HepG2 (cell line): Measurements from ENCODE around the gene ZGRF1. TPM values are rescaled to one million over a fixed set of nuclear protein-coding genes. Genes with fewer than 3 reads are reported as not detected.
A peak's percentile ranks its signal among the peaks of the same experiment; 100 is the strongest.

Experiments
- ATAC-seq: fragments of 200-7000 bp; cut with Tn5 transposase; 3 replicates; pipeline ENCODE4 v1.9.1; 2020; ENCODE audit warnings: mild to moderate bottlenecking, moderate library complexity
- BruUV-seq: library from RNA; stranded (reverse); fragments of 400-500 nt; replicated peaks from 2 replicates; lab custom pipeline; 2021; lab: Mats Ljungman, UMichigan
- CTCF ChIA-PET: fragments of 300-600 bp; formaldehyde crosslinking; extraction: SDS; loops from one replicate; lab custom pipeline; 2021; ENCODE audit warnings: low total read pairs, inconsistent platforms, low intra/inter-chr PET ratio; lab: Yijun Ruan, JAX
- POLR2A ChIA-PET: fragments of 350-600 bp; sonication (Branson Sonifier 250); formaldehyde crosslinking; loops from one replicate; lab custom pipeline; 2020; ENCODE audit warnings: antibody characterized with exemption, inconsistent platforms; lab: Yijun Ruan, JAX
- DNase-seq: peaks from one replicate; pipeline ENCODE4 v3.0.0-alpha.2; 2015; ENCODE audit warnings: low spot score
- FAIRE-seq: peaks from 3 replicates; lab custom pipeline; 2011; peaks lifted over from hg19 to GRCh38; lab: Jason Lieb, UNC
- H2AFZ ChIP-seq: one replicate; pipeline ENCODE4 v1.6.1; 2011; ENCODE audit warnings: low read length, inconsistent platforms
- H3K27ac ChIP-seq: fragments of 300-600 bp; 3 replicates; pipeline ENCODE4 v1.8.0; 2011; ENCODE audit warnings: mixed run types, mild to moderate bottlenecking, mixed read lengths, low read length, inconsistent platforms; ENCODE audit not compliant: insufficient read depth; ENCODE audit errors: extremely low read length
- H3K27me3 ChIP-seq, 2 experiments: fragments of 200-600 bp in 1 of 2; 2 replicates in 1 of 2; 3 replicates in 1 of 2; pipeline versions ENCODE4 v1.6.0 to v1.8.0; 2011; ENCODE audit warnings: low read length in 2 of 2, mild to moderate bottlenecking in 2 of 2, moderate library complexity in 2 of 2, inconsistent platforms in 1 of 2; ENCODE audit not compliant: insufficient read depth in 2 of 2, control insufficient read depth in 1 of 2
- H3K36me3 ChIP-seq, 2 experiments: fragments of 200-600 bp in 1 of 2; replicated peaks in 1 of 2; 2 replicates in 1 of 2; 3 replicates in 1 of 2; pipeline versions ENCODE4 v1.5.1 to v1.8.0; 2011; ENCODE audit warnings: low read length in 2 of 2, inconsistent platforms in 1 of 2; ENCODE audit not compliant: insufficient read depth in 2 of 2, control insufficient read depth in 1 of 2
- H3K4me1 ChIP-seq: 2 replicates; pipeline ENCODE4 v1.5.1; 2012; ENCODE audit warnings: low read length, inconsistent platforms; ENCODE audit not compliant: insufficient read depth
- H3K4me2 ChIP-seq: 2 replicates; pipeline ENCODE4 v1.6.0; 2011; ENCODE audit warnings: low read depth, low read length, inconsistent platforms
- H3K4me3 ChIP-seq, 3 experiments: fragments of 200-600 bp in 1 of 3; sonication (generic), shearing (Covaris generic) in 1 of 3; replicated peaks in 1 of 3; 2 replicates each; pipeline ENCODE4 v1.5.1; 2011 to 2016; ENCODE audit warnings: low read length in 3 of 3, inconsistent platforms in 2 of 3, low read depth in 2 of 3, mild to moderate bottlenecking in 2 of 3, control low read depth in 1 of 3, mixed read lengths in 1 of 3; ENCODE audit not compliant: insufficient read depth in 1 of 3
- H3K79me2 ChIP-seq: one replicate; pipeline ENCODE4 v1.6.1; 2011; ENCODE audit warnings: low read length, inconsistent platforms; ENCODE audit not compliant: insufficient read depth
- H3K9ac ChIP-seq: 2 replicates; pipeline ENCODE4 v1.6.0; 2011; ENCODE audit warnings: mild to moderate bottlenecking, low read depth, low read length, inconsistent platforms; ENCODE audit not compliant: insufficient read depth
- H3K9me3 ChIP-seq: 2 replicates; pipeline ENCODE4 v1.5.1; 2012; ENCODE audit warnings: mild to moderate bottlenecking, low read length
- H4K20me1 ChIP-seq: 2 replicates; pipeline ENCODE4 v1.6.0; 2011; ENCODE audit warnings: inconsistent platforms, mild to moderate bottlenecking, low read length, moderate library complexity; ENCODE audit not compliant: insufficient read depth
- FOXA1 ChIP-seq, 2 experiments: fragments of 450-650 bp in 1 of 2; sonication (generic) in 1 of 2; formaldehyde crosslinking in 1 of 2; IDR thresholded peaks; 2 replicates each; pipeline versions ENCODE4 v1.4.0 to v1.6.1; 2016 to 2020; ENCODE audit warnings: missing genetic modification reagents in 1 of 2
- MAF1 ChIP-seq: sonication (generic); formaldehyde crosslinking; IDR thresholded peaks from 2 replicates; pipeline ENCODE4 v1.5.0; 2020; ENCODE audit warnings: missing genetic modification reagents, borderline replicate concordance
- MAFK ChIP-seq, 2 experiments: IDR thresholded peaks in 1 of 2; conservative IDR thresholded peaks in 1 of 2; 2 replicates each; pipeline ENCODE4 v1.6.1; 2011; ENCODE audit warnings: improper control_type of control experiment in 2 of 2, low read length in 2 of 2
- NFYC ChIP-seq: IDR thresholded peaks from 2 replicates; pipeline ENCODE4 v1.6.1; 2016; ENCODE audit warnings: missing genetic modification reagents, missing compliant biosample characterization
- PAF1 ChIP-seq: IDR thresholded peaks from 2 replicates; pipeline ENCODE4 v1.6.1; 2016; ENCODE audit warnings: missing genetic modification reagents, missing compliant biosample characterization
- XRCC5 ChIP-seq: fragments of 200-400 bp; formaldehyde crosslinking; optimal IDR thresholded peaks from 2 replicates; pipeline ENCODE3; 2017; ENCODE audit warnings: mild to moderate bottlenecking, low read length
- ZBTB42 ChIP-seq: sonication (generic); formaldehyde crosslinking; IDR thresholded peaks from 2 replicates; pipeline ENCODE4 v1.5.0; 2020; ENCODE audit warnings: mild to moderate bottlenecking, missing genetic modification reagents
- ZFX ChIP-seq: sonication (generic); formaldehyde crosslinking; IDR thresholded peaks from 2 replicates; pipeline ENCODE4 v1.4.0; 2020; ENCODE audit warnings: mild to moderate bottlenecking, low read depth, missing genetic modification reagents, moderate library complexity
- ZNF20 ChIP-seq: sonication (generic); formaldehyde crosslinking; IDR thresholded peaks from 2 replicates; pipeline ENCODE4 v1.4.0; 2020; ENCODE audit warnings: mild to moderate bottlenecking, moderate library complexity, missing genetic modification reagents
- ZNF350 ChIP-seq: sonication (generic); formaldehyde crosslinking; IDR thresholded peaks from 2 replicates; pipeline ENCODE4 v1.4.0; 2020; ENCODE audit warnings: mild to moderate bottlenecking, low read depth, missing genetic modification reagents, borderline replicate concordance
- ZNF7 ChIP-seq: IDR thresholded peaks from 2 replicates; pipeline ENCODE4 v1.6.1; 2016; ENCODE audit warnings: missing biosample characterization, missing genetic modification reagents
- WGBS: methylation state at CpG from one replicate; pipeline ENCODE4 v1.1.6; 2017; ENCODE audit warnings: low lambda C conversion rate; 5-methylcytosine and 5-hydroxymethylcytosine counted together
- in situ Hi-C: cut with HindIII; loops from 2 replicates; pipeline ENCODE4 v1.10.0; 2017; ENCODE audit warnings: low pct_unique_long_range_greater_than_20kb; ENCODE audit not compliant: extremely low pct_ligation_motif_present
- intact Hi-C: fragments of 100-400 bp; cut with micrococcal nuclease; formaldehyde crosslinking; loops from one replicate; pipeline ENCODE4 v1.10.0; 2022; ENCODE audit not compliant: unreplicated experiment
- polyA plus RNA-seq, 8 experiments: library from polyadenylated mRNA; depleted of rRNA in 3 of 8; stranded (reverse) in 7 of 8; unstranded in 1 of 8; fragments of >200 nt; fragmentation: Illumina TruSeq in 4 of 8; extraction: Trizol in 4 of 8; gene quantifications; 2 replicates each; pipeline versions ENCODE4 v1.2.1 to v1.2.3, GENCODE V29; 2011 to 2016; ENCODE audit warnings: low read depth in 4 of 8, missing spikeins in 1 of 8, mixed read lengths in 1 of 8; ENCODE audit not compliant: insufficient read depth in 1 of 8
- total RNA-seq, 5 experiments: library from RNA; depleted of rRNA; stranded (reverse); fragments of >200 nt; fragmentation: Illumina TruSeq; extraction: Trizol; gene quantifications; 2 replicates each; pipeline ENCODE4 v1.2.3, GENCODE V29; 2016; ENCODE audit warnings: low read depth in 1 of 5
- TF ChIP-seq, protein P1 (sequence below): sonication (generic); formaldehyde crosslinking; IDR thresholded peaks from 2 replicates; pipeline ENCODE4 v1.8.0; 2022; ENCODE audit warnings: missing genetic modification reagents, mild to moderate bottlenecking, borderline replicate concordance
- TF ChIP-seq, protein P2 (sequence below): sonication (generic); formaldehyde crosslinking; IDR thresholded peaks from 2 replicates; pipeline ENCODE4 v1.4.0; 2020; ENCODE audit warnings: low read depth, mild to moderate bottlenecking, missing genetic modification reagents

The ZGRF1 gene
- total and polyA plus RNA-seq, 2 of the 13 experiments (the other 11 are each of a cell fraction or from before 2014, with no cell fraction given): 8.6 to 15.9 TPM

GRCh38 chr4:112518675-112519074 is 118.0 kb downstream of the ZGRF1 start (continued):
- TF ChIP-seq, protein P1, sequence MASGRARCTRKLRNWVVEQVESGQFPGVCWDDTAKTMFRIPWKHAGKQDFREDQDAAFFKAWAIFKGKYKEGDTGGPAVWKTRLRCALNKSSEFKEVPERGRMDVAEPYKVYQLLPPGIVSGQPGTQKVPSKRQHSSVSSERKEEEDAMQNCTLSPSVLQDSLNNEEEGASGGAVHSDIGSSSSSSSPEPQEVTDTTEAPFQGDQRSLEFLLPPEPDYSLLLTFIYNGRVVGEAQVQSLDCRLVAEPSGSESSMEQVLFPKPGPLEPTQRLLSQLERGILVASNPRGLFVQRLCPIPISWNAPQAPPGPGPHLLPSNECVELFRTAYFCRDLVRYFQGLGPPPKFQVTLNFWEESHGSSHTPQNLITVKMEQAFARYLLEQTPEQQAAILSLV (CRISPR knock-in tag): no peak
- no peak for TF ChIP-seq FOXA1 (IDR thresholded peaks at IDR 0.05)
- TF ChIP-seq FOXA1 (CRISPR knock-in tag; IDR thresholded peaks at IDR 0.05): no peak
- no peak for TF ChIP-seq ZNF350 (CRISPR knock-in tag)
- TF ChIP-seq NFYC (CRISPR knock-in tag): no peak
- TF ChIP-seq ZNF20 (CRISPR knock-in tag): no peak
- no peak for TF ChIP-seq MAF1 (CRISPR knock-in tag)
- no peak for TF ChIP-seq PAF1 (CRISPR knock-in tag)
- no peak for TF ChIP-seq ZBTB42

DNA sequence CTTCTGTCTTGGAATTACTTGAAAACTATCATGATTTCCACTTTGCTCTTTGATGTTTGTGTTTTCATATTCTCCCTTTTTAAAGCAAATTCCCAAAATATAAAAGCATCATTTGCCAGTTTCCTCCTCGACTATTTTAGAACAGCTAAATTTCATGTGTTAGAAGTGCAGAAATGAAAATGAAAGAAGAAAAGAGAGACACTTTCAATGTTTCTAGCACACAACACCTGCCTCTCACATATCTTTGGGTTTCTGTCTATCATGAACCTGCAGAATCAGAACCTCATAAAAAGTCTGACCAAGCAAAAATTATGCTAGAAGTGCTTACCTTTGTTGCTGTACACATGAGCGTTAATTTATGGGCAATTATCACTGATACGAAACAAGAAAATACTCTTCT is 118.8 kb downstream of the ZGRF1 start:
- in situ Hi-C loops (no loop called here), intact Hi-C loops (loop anchor here (10.0 kb wide), 1 partner anchor 113 kb away; no protein-coding TSS in a partner anchor)
- DNase-seq (no peak), FAIRE-seq (no peak), ATAC-seq (no peak)
- Histone ChIP-seq H3K79me2 (no peaks in the 10 kb centered on the region), H4K20me1 (no peaks in the 10 kb centered on the region), H3K27me3 (peaks cover 4 to 90% of the 10 kb centered on the region in 2 experiments; a peak in 4 of 5 replicates), H3K27ac (no peak overlapping the region), H3K36me3 (no peaks in the 10 kb centered on the region), H2AFZ (no peak overlapping the region), H3K4me2 (no peak overlapping the region), H3K9ac (no peak overlapping the region), H3K4me1 (peaks cover 34% of the 10 kb centered on the region), H3K4me3 (no peak overlapping the region), H3K9me3 (no peaks in the 10 kb centered on the region)
- BruUV-seq: no TSS peak
- ChIA-PET POLR2A (no interaction called here), CTCF (no interaction called here)
- 0% methylated on average over 3 of the region's 3 CpGs for WGBS
- no peak for TF ChIP-seq ZNF7 (CRISPR knock-in tag)
- TF ChIP-seq MAFK (conservative IDR thresholded peaks at IDR 0.05 in 1 of 2, IDR thresholded peaks at IDR 0.05 in 1 of 2; ENCODE audit: low read length in 2 of 2): peak; percentile 9 to 36; a peak in 1 of 4 replicates
- no peak for TF ChIP-seq XRCC5
- TF ChIP-seq ZFX (CRISPR knock-in tag): no peak
- TF ChIP-seq, protein P2, sequence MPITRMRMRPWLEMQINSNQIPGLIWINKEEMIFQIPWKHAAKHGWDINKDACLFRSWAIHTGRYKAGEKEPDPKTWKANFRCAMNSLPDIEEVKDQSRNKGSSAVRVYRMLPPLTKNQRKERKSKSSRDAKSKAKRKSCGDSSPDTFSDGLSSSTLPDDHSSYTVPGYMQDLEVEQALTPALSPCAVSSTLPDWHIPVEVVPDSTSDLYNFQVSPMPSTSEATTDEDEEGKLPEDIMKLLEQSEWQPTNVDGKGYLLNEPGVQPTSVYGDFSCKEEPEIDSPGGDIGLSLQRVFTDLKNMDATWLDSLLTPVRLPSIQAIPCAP: no peak
